Right forelimb (tissue), 1 donor: Measurements from ENCODE around the gene PPFIA2.

Source experiments
- DNase-seq: peaks from one replicate; pipeline ENCODE4 v3.0.0-alpha.2; 2018

PPFIA2 gene

DNA sequence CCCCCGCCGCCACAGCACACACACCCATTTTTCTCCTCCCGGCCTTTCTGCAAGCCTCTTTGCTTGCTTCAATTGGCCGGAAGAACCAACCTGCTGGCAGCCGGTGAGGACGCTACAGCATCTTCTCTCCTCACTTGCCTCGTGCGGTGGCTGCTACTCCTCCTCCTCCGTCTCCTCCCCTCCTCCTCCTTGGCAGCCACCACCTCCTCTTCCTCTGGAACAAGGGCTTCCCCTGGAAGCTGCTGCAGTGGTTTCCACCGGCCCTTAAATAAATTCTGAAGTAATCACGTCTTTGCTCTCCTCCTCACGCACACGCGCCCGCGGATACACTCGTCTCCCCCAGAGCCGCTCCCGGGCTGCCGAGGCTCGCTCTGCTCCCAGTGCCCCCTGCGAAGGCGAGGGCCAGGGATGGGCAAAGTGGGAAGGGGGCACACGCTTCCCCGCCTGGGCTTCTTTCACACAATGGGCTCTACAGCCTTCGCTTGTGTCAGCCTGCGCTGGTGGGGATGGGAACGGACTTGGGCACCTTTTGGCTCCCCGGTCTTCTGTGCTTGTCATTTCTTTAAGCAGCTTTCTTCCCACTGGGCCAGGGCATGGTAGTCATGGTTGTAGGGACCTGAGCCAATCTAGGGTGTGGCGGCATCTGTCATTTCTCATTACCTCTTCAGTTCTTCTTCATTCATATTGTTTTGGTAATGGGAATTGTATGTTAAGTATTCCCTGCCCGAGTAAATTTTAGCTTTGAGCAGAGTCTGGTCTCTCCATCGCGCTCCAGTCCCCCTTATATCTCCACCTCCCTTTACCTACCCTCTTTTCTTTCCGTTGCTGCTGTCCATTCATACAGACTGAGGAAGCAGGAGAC lies at the start of gene PPFIA2:
PPFIA2 (minus strand) TSS at position 161 of the 862 bp plus-strand sequence.
- DNase-seq = peak; percentile 64

DNA sequence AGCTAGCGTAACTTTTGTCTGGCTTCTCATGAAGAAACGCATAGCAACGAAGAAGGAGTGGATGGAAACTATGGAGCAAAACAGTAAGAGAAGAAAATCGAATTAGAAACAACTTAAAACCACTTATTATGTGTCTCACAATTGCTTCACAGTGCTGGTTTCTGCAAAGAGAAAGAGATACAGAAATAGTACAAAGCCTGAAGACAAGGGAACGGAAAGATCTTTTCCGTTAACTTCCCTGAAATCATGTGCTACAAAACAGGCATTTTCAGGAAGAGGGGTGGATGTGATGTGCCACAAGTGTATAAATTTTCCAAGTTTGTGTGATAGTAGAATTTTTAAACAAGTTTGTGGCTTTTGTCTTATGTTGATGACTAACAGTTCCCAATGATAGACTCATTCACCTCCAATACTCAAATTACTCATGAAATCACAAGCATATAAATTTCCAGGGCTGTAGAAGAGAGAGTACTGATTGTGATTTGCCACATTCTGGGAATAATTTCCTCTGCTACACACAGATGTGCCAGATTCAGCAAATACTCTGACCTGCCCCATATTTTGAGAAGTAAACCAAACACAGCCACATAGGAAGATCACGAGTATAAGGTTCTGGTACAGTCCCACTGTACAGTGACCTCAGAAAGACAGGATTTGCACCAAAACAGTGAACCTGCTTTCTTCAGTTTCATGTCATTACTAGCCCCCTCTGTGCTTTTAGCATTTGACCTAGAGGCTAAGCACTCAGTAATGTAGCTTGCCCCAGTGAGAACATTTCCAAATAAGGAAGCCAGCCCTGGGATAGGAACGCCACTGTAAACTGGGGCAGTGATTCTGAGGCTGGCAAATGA lies 41.4 kb upstream of the PPFIA2 start:
- DNase-seq = no peak

DNA sequence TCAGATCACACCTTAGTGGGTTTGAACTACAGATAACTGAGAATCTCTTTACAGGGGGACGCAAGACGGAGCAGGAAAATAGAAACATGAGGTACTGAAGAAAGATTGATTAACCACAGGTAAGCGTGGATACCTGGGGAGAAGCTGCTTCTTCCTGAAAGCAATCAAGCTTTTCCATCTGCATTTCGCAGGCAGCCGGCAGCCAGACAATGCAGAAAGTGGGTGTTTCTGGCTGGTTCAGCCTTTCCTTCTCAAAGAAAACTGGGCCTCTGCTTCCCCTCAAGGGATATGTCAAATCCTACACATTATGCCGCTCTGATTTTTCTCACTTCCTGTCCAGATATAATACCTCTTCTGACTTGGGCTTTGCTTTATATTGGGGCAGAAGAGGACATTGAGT lies 39.1 kb upstream of the PPFIA2 start:
- no peak for DNase-seq

DNA sequence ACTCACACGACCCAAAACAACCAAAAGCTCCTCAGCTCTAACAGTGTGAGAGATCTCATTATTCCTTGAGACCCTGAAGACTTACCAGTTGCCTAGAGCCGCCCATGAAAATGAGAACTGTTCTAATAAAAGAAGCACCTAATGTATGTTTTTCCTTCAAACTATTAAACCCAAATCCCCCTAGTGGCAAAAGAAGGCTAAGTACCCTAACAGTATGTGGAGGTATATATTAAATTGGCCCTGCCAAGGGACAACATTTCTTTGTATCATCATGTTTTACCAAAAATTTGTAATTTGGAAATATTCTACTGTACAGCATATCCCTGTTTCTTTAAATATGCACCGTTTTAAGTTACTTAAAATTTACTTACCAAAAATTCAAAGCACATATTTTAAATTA lies 38.0 kb upstream of the PPFIA2 start:
- no peak for DNase-seq

DNA sequence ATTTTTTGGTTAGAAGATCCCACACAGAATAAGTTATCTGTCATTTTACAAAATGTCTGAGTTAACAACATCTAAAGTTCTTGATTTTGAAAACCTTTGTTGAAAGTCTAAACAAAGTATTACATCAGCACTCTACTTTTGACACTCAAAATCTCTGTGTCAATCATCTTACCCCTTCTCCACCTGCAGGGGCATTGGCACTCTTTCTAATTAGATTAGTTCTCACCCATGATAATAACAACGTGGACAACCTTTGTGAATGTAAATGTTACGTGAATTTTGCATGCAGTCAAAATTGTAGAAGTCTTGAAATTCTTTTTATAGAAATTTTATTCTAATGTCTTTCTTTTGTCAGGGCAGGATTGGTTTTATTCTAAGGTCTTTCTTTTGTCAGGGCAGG lies 33.5 kb upstream of the PPFIA2 start:
- DNase-seq = no peak

DNA sequence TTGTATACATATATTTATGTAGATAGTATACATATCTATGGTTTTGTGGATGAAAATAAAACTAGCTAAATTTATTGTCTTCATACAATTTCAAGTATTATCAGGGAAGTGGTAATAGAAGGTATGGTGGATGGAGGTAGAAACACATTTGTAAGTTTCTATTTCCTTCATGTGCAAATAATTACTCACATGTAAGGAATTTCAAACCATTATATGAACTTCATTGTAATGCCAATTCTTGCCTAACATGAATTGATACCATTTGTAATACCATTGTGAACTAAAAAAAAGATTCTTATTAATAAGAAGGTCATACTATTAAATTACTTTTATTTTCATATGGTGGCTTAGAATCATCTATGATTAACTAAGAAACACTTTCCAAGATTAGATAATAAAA lies 20.1 kb upstream of the PPFIA2 start:
- no peak for DNase-seq

DNA sequence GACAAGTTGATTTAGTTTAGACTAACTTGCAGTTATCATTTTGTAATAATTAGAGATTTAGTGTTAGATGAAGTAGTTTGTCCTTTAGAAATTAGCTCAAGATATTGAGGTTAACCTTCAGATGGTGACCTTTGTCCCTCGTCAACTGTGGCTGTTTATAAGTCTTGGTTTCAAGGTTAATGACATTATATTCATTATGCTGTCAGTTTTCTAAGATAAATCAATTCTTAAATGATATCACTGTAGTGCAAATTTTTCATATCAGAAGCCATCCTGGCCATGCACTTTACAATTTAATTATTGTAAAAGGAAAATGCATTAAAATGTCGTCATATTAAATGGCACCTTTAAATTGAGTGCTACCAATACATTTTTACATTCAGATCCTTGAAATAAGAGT lies 19.6 kb upstream of the PPFIA2 start:
- DNase-seq = no peak

DNA sequence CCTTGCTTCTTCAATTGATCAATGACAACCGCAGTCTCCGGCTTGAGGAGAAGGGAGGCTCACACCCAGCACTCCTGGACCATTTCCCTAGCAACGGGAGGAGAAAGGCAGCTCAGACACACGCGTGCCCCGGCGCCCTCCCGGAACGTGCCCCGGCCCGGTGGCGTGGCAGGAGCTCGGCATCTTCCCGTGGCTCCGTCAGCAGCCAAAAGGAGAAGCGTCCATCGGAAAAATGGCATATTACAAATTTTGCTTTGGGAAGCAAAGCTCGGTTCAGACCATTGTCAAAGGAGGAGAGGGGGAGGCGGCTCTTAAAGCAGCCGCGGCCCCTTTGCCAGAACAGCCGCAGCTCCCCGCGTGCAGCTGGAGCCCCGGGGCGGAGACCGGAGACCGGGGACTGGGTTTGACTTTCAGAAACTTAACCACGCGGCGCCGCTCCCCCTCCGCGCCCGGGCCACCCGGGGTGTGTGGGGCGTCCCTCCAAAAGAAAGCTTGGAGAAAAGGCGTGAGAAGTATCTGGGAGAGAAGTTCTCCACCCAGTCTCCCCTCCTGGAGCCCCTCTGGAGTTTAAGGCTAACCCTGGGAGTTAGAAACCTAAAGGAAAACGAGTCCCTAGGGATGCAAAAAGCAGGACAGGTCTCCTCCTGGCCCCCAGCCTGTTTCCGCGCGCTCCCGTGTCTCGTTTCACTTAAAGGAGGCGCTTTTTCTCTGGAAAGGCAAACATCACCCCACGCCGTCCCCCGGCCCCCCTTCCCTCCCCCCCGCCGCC lies 545 bp downstream of the PPFIA2 start:
- DNase-seq = peak; percentile 69

DNA sequence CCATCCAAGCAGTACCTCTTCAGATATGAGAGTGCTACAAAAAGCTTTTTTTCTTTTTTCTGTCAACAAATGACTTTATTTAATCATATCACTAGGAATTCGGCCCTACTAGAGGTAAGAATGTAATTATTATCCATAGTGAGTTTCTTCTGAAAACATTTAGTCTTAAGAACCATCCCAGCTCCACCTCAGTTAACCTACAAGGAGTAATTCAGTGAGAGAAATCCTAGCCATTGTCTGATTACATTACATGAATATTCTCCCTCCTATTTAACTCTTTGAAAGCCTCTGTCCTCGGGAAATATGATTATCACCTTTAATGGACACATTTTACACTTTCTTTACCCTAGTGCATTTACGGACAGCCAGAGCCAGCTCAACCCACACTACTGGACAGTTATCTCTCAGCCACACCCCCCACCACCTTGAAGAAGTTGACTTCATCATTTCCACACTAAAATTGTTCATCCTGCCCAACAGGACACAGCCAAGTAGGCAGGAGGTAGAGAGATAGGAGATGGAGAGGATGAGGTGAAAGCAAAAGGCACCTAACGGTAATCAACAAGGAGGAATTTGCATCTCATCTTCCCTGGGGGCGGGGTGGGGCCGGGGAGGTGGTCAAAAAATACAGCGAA lies 1.3 kb downstream of the PPFIA2 start:
- DNase-seq = no peak

DNA sequence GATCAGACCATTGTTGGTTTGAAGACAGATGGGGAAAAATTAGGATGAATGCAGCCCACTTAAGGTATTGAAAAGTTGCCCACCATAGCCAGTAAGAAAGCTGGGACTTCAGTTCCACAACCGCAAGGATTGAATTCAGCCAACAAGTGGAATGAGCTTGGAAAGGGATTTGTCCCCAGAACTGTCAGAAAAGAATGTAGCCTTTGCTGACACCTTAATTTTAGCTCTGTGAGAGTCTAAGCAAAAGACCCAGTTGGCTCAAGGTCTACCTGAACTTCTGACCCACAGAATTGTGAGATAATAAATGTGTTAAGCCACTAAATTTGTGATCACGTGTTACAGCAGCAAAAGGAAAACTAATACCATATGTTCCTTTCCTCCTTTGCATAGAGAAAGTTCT lies 29.4 kb downstream of the PPFIA2 start:
- no peak for DNase-seq

DNA sequence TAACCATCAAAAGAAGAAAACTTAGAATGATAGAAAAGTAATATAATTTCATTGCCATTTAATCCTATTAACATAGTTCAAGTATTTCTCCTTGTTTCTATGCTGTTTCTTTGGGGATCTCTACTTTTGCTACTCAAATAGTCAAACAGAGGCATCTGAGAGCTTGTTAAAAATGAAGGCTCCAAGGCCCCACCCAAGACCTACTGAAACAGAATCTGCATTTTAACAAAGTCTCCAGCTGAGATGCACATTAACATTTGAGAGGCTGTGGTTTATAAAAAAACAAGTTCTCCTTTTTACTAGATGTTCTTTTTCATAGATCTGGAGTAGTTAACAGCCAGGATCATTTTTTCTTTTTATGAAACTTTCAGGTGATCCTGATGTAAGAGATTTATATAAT lies 31.8 kb downstream of the PPFIA2 start:
- DNase-seq = no peak

DNA sequence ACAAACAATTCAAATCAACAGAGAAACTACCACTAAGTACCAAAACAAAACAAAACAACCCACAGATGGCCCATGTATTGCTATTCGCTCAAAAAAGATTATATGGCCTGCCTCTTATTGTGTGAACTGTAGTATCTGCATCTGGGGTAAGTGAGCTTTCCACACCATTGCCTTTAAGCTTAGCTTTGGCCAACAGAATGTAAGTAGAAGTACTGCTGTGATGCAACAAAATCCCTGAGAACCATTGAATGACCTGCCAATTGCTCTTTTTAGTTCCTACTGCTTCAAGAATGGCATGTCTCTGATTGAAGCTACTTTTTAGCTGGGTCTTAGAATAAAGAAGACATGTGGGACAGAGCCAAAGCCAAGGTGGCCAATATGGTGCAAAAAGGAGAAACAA lies 32.5 kb downstream of the PPFIA2 start:
- DNase-seq = no peak

DNA sequence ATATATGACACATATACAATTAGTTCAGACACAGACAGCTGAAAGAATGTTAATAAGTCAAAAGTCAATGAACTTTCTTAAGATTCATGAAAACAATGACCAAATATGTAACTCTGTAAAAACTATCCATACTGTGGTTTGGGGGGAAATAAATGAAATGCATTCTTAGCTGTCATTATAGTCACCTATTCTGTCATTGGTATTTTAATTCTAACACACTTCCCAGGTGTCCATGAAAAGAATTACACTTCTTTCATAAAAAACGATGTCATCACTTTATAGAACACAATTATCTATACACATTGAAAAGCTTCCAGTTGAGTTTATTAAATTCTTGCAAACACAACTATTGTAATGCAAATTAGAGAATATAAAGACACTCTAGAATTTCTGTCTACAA lies 35.8 kb downstream of the PPFIA2 start:
- no peak for DNase-seq

DNA sequence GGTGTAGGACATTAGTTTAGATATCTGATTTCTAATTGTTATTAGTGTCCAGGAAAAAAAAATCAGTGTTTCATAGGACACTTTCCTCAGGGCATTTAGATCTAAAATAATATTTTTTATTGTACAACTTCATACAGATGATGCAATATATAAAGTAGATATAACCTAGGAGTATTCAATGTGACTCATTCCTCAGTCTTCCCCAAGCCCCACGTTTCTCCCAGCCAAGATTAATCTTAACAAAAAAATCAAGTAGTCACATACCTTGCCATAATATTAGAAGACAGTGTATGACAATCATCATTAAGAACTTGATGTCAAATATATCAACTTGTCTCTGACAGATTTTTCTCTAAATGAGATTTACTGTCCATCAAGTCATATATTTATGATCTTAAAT lies 37.1 kb downstream of the PPFIA2 start:
- no peak for DNase-seq

DNA sequence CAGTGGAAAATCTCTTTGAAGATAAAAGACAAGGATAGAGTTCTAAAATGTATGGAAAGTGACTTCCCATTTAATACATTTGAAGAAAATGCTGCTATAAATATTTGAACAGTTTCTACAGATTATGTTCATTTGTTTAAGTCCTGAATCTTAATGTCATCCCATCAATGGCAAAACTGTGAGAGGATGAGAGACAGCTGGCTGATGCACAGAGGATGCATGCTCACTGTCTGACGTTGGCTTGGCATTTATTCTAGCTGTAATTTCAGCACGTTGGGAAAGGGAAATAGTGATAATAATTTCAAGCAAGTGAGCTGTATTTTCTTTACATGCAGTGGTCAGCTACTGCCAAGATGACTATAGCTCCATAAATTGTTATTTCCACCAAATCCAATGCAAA lies 40.5 kb downstream of the PPFIA2 start:
- no peak for DNase-seq

DNA sequence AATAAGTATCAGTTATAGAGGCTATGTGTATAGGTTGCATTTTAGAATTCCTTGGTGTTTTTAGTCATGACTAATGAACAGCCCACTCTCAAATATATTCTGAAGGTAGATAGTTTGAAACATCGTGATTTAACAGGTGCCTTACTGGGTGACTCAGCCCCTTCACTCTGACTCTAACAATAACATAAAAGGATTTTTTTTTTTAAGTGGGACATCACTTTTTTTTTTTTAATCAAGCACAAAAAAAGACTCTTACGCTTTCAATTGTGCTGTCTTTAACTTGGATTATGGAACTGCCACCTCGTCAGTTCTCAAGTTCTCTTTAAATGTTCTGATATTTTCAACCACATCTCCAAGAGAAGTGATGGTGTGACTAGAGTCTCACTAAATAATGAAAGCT lies 46.6 kb downstream of the PPFIA2 start:
- DNase-seq = no peak

DNA sequence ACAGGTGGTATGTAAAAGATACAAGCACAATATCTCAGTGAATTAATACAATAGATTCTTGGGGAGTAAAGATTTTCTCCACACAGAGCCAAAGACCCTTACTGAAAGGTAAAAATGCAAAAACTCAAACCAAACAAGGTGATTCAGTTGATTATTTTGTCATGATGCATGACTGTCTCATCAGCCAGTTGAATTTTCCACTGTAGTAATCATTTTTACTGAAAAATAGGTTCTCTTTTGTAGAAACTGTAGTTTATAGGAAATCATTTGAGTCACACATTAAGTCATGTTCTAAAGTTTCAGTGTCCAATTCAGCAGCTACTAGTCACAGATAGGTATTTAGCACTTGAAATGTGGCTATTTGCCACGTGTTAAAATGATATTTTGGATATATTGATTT lies 53.6 kb downstream of the PPFIA2 start:
- no peak for DNase-seq

DNA sequence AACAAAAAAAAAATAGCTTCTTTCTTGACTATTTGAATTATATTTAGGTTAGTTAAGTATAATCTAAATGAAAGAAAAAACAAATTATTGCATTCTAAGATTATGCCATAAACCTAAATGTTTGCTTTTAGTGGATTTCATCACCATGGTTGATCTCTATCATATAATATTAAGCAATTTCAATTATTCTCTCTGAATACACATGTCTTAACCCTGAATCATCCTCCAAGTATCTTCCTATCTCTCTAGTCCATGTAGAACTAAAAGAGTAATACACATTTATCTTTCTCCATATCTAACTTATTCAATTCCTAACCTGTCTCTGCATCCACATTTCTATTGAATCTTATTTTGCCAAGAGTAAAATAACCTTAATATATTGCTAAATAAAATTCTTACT lies 59.6 kb downstream of the PPFIA2 start:
- DNase-seq = no peak

DNA sequence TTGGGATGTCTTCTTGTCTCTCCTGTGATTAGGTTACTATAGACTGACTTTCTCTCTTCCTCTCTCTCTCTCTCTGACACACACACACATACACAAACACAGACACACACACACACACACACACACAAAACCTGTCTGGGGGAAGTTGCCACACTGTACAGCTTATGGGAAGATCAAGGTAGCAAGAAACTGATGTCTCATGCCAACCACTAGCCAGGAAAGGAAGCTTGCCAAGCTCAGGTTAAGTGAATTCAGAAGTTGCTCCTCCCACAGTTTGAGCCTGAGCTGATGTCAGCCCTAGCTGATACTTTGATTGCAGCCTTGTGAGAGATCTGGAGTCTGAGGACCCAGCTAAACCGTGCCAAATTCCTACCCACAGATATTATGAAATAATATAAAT lies 67.1 kb downstream of the PPFIA2 start:
- DNase-seq = no peak

DNA sequence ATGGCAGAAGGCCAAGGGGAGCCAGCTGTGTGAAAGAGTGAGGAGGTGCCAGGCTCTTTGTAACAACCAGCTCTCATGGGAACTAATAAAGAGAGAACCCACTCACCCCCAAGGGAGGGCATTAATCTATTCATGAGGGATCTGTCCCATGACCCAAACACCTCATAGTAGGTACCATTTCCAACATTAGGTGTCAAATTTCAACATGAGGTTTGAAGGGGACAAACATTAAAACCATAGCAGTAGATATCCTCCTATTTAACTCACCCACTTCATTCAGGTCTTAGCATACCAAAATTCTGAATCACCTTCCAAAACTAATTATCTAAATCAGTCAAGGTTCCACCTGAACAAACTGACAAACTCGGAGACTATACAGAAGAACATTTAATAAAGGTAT lies 75.3 kb downstream of the PPFIA2 start:
- no peak for DNase-seq

DNA sequence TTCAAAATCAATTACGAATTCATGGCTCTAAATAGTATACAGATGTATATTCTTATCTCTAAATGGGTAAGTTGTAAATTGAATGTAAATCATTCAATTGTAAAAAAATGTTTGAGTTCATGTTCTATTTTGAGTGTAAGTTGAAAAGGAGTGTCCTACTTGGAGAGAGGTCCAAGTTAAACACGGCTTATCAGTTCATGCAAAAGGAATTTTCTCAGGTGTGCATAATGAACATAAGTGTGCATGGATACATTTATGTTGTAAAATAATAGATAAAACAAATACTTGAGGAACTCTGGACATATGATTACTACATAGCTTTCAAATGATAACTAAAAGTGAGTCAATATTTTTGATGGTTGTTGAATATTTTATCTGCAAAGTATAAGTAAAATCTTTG lies 79.5 kb downstream of the PPFIA2 start:
- DNase-seq = no peak

DNA sequence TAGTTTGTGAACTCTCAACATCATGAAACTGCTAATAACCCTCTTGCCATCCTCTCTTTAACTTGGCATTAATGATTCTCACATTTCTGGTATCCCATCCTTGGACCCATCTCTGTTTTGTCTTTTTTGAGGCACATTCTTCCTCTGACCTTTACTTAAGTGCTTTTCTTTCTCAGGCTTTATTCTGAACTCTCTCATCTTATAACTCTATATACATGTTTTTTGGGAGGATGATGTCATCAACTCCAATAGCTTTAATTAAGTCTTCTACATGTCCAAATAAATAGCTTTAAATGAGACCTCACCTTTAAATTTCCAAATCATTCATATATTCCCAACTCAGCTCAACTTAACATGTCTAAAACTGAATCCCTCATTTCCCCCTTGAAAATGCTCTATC lies 88.4 kb downstream of the PPFIA2 start:
- DNase-seq = no peak

DNA sequence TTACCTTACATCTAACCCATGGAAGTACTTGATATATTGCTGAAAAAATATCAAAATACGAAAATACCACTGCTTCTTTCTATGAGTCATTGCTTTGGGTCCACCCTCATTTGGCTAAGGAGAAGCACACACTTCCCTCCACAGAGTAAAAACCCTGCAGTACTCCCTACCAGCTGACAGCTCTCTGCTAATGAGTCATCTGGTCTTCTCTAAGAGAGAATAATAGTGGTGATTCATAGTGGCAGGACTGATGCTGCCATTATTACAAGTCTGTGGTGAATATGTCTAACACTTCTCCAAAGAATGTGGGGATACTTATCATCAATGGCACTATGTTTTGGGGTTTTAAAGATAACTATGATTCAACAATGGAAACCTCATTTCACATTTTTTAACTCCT lies 90.7 kb downstream of the PPFIA2 start:
- no peak for DNase-seq
